Measurements from ENCODE around the gene JUNB. TPM values are rescaled to one million over a fixed set of nuclear protein-coding genes. Genes with fewer than 3 reads are reported as not detected.

Gene JUNB
- 302 and 310 TPM in 2 replicates for total RNA-seq

GRCh38 chr19:12791345-12792050 is at the start of gene JUNB:
JUNB (plus strand) TSS chr19:12791486; CDS start chr19:12791772, 286 bp downstream.
- Mint-ChIP-seq H3K36me3 (ENCODE audit: low read depth) (peaks cover 24% of the 10 kb centered on the region), H3K27ac (peak within 1 kb of the TSS; percentile 97), H3K4me3 (peak within 1 kb of the TSS; percentile 96), H3K27me3 (no peaks in the 10 kb centered on the region), H3K4me1 (peaks cover 41% of the 10 kb centered on the region), H3K9me3 (no peaks in the 10 kb centered on the region)
- intact Hi-C loops (cut with micrococcal nuclease), result loop anchor here (1.0 to 5.0 kb wide), 4 partner anchors 9 to 365 kb away; partner anchors contain the start of gene TNPO2
- peak; percentile 99 for DNase-seq

- H3K4me3 Mint-ChIP-seq, result no peak overlapping the region
- intact Hi-C loops (cut with micrococcal nuclease), result no loop called here
- H3K27ac Mint-ChIP-seq, result no peak overlapping the region
- no peak for DNase-seq
- H3K4me1 Mint-ChIP-seq, result peaks cover 4% of the 10 kb centered on the region
- peaks cover 46% of the 10 kb centered on the region for H3K36me3 Mint-ChIP-seq (ENCODE audit: low read depth)
- peaks cover 6% of the 10 kb centered on the region for H3K9me3 Mint-ChIP-seq
- peaks cover 4% of the 10 kb centered on the region for H3K27me3 Mint-ChIP-seq
Observed at GRCh38 chr19:12745166-12745897, 46.0 kb upstream of the JUNB start.

GRCh38 chr19:12748489-12748888 is 42.8 kb upstream of the JUNB start:
- intact Hi-C loops (cut with micrococcal nuclease), result no loop called here
- H3K36me3 Mint-ChIP-seq (ENCODE audit: low read depth), result peaks cover 35% of the 10 kb centered on the region
- no peak overlapping the region for H3K4me3 Mint-ChIP-seq
- peaks cover 4% of the 10 kb centered on the region for H3K4me1 Mint-ChIP-seq
- H3K9me3 Mint-ChIP-seq, result peaks cover 6% of the 10 kb centered on the region
- peaks cover 18% of the 10 kb centered on the region for H3K27me3 Mint-ChIP-seq
- H3K27ac Mint-ChIP-seq, result no peak overlapping the region
- no peak for DNase-seq

- Mint-ChIP-seq H3K4me1 (peaks cover 4% of the 10 kb centered on the region), H3K4me3 (no peak overlapping the region), H3K36me3 (ENCODE audit: low read depth) (peaks cover 29% of the 10 kb centered on the region), H3K27me3 (peaks cover 18% of the 10 kb centered on the region), H3K9me3 (peaks cover 6% of the 10 kb centered on the region), H3K27ac (no peak overlapping the region)
- no peak for DNase-seq
- intact Hi-C loops (cut with micrococcal nuclease), result no loop called here
Observed at GRCh38 chr19:12749938-12750521, 41.3 kb upstream of the JUNB start.

- Mint-ChIP-seq H3K27ac (no peak overlapping the region), H3K27me3 (peaks cover 18% of the 10 kb centered on the region), H3K4me3 (no peak overlapping the region), H3K9me3 (peaks cover 6% of the 10 kb centered on the region), H3K4me1 (peaks cover 4% of the 10 kb centered on the region), H3K36me3 (ENCODE audit: low read depth) (peaks cover 22% of the 10 kb centered on the region)
- intact Hi-C loops (cut with micrococcal nuclease), result no loop called here
- DNase-seq, result no peak
Observed at GRCh38 chr19:12750851-12751250, 40.4 kb upstream of the JUNB start.

- intact Hi-C loops (cut with micrococcal nuclease), result no loop called here
- peaks cover 4% of the 10 kb centered on the region for H3K4me1 Mint-ChIP-seq
- H3K36me3 Mint-ChIP-seq (ENCODE audit: low read depth), result peaks cover 18% of the 10 kb centered on the region
- peaks cover 18% of the 10 kb centered on the region for H3K27me3 Mint-ChIP-seq
- no peak within 1 kb of the TSS for H3K4me3 Mint-ChIP-seq
- no peak within 1 kb of the TSS for H3K27ac Mint-ChIP-seq
- no peak for DNase-seq
- peaks cover 6% of the 10 kb centered on the region for H3K9me3 Mint-ChIP-seq
Observed at GRCh38 chr19:12751635-12752034, 39.7 kb upstream of the JUNB start, which contains the start of gene BEST2. BEST2 (plus strand) TSS chr19:12751791; CDS start chr19:12752593, 802 bp downstream.

- Mint-ChIP-seq H3K9me3 (peaks cover 6% of the 10 kb centered on the region), H3K36me3 (ENCODE audit: low read depth) (peaks cover 12% of the 10 kb centered on the region), H3K27ac (no peak overlapping the region), H3K27me3 (peaks cover 18% of the 10 kb centered on the region), H3K4me1 (peaks cover 4% of the 10 kb centered on the region), H3K4me3 (no peak overlapping the region)
- intact Hi-C loops (cut with micrococcal nuclease), result no loop called here
- no peak for DNase-seq
Observed at GRCh38 chr19:12752056-12752781, 39.1 kb upstream of the JUNB start.

GRCh38 chr19:12754465-12755196 is 36.7 kb upstream of the JUNB start:
- peaks cover 7% of the 10 kb centered on the region for H3K4me1 Mint-ChIP-seq
- H3K27me3 Mint-ChIP-seq, result peaks cover 20% of the 10 kb centered on the region
- H3K9me3 Mint-ChIP-seq, result no peaks in the 10 kb centered on the region
- no peaks in the 10 kb centered on the region for H3K36me3 Mint-ChIP-seq (ENCODE audit: low read depth)
- no peak for DNase-seq
- no peak overlapping the region for H3K4me3 Mint-ChIP-seq
- intact Hi-C loops (cut with micrococcal nuclease), result no loop called here
- no peak overlapping the region for H3K27ac Mint-ChIP-seq

GRCh38 chr19:12756150-12756883 is 35.0 kb upstream of the JUNB start:
- no peaks in the 10 kb centered on the region for H3K9me3 Mint-ChIP-seq
- H3K36me3 Mint-ChIP-seq (ENCODE audit: low read depth), result no peaks in the 10 kb centered on the region
- intact Hi-C loops (cut with micrococcal nuclease), result no loop called here
- H3K27me3 Mint-ChIP-seq, result peaks cover 13% of the 10 kb centered on the region
- no peak overlapping the region for H3K27ac Mint-ChIP-seq
- H3K4me3 Mint-ChIP-seq, result no peak overlapping the region
- DNase-seq, result no peak
- peaks cover 8% of the 10 kb centered on the region for H3K4me1 Mint-ChIP-seq

GRCh38 chr19:12757544-12758274 is 33.6 kb upstream of the JUNB start:
- Mint-ChIP-seq H3K9me3 (no peaks in the 10 kb centered on the region), H3K36me3 (ENCODE audit: low read depth) (no peaks in the 10 kb centered on the region), H3K4me1 (peaks cover 8% of the 10 kb centered on the region), H3K27ac (no peak overlapping the region), H3K27me3 (peaks cover 8% of the 10 kb centered on the region), H3K4me3 (peak overlapping the region; percentile 75)
- peak; percentile 93 for DNase-seq
- intact Hi-C loops (cut with micrococcal nuclease), result loop anchor here (1.0 kb wide), 1 partner anchor 40 kb away; no protein-coding TSS in a partner anchor

- Mint-ChIP-seq H3K36me3 (ENCODE audit: low read depth) (no peaks in the 10 kb centered on the region), H3K9me3 (no peaks in the 10 kb centered on the region), H3K4me1 (peaks cover 8% of the 10 kb centered on the region), H3K27ac (no peak overlapping the region), H3K4me3 (no peak overlapping the region), H3K27me3 (peaks cover 4% of the 10 kb centered on the region)
- DNase-seq, result no peak
- intact Hi-C loops (cut with micrococcal nuclease), result loop anchor here (1.0 kb wide), 1 partner anchor 37 kb away; no protein-coding TSS in a partner anchor
Observed at GRCh38 chr19:12759686-12760085, 31.6 kb upstream of the JUNB start.

GRCh38 chr19:12763100-12763499 is 28.2 kb upstream of the JUNB start:
- Mint-ChIP-seq H3K27me3 (peaks cover 2% of the 10 kb centered on the region), H3K4me3 (no peak overlapping the region), H3K4me1 (peaks cover 6% of the 10 kb centered on the region), H3K9me3 (no peaks in the 10 kb centered on the region), H3K27ac (no peak overlapping the region), H3K36me3 (ENCODE audit: low read depth) (no peaks in the 10 kb centered on the region)
- DNase-seq, result no peak
- intact Hi-C loops (cut with micrococcal nuclease), result no loop called here

All from activated CD4-positive, alpha-beta T cell treated with anti-CD3 and anti-CD28 coated beads, Interleukin-2, amount 10 ng/mL, durations not matched to agents 24 days and 14 days (primary cell).